Vagina (tissue), 2 donors: ENCODE results near the gene TTC28. TPM values are rescaled to one million over a fixed set of nuclear protein-coding genes. Genes with fewer than 3 reads are reported as not detected.

Experiments used
- DNase-seq, 2 donors: peaks; one replicate each; pipeline ENCODE4 v3.0.0-alpha.2; 2017; ENCODE audit errors: extremely low spot score in 2 of 2
- H3K27ac ChIP-seq: fragments of 200-600 bp; sonication (generic); one replicate; pipeline ENCODE4 v1.5.1; 2019
- H3K27me3 ChIP-seq: fragments of 200-600 bp; sonication (generic); one replicate; pipeline ENCODE4 v1.5.1; 2019
- H3K36me3 ChIP-seq, 2 donors: fragments of 200-600 bp; sonication (generic); one replicate each; pipeline ENCODE4 v1.5.1; 2017 to 2019
- H3K4me1 ChIP-seq: fragments of 200-600 bp; sonication (generic); one replicate; pipeline ENCODE4 v1.5.1; 2019
- H3K4me3 ChIP-seq, 2 donors: fragments of 200-600 bp; sonication (generic); 1 replicate in 1 of 2; 2 replicates in 1 of 2; pipeline ENCODE4 v1.5.1; 2016 to 2019
- H3K9me3 ChIP-seq: fragments of 200-600 bp; sonication (generic); one replicate; pipeline ENCODE4 v1.5.1; 2019
- POLR2A ChIP-seq, 2 donors: fragments of 450-650 bp; IDR thresholded peaks; one replicate each; pipeline ENCODE4 v1.6.1; 2017; ENCODE audit warnings: antibody characterized with exemption in 2 of 2, mild to moderate bottlenecking in 2 of 2, moderate library complexity in 2 of 2
- POLR2AphosphoS5 ChIP-seq, 2 donors: sonication (generic); formaldehyde crosslinking; IDR thresholded peaks; one replicate each; pipeline ENCODE4 v1.9.0; 2017; ENCODE audit warnings: antibody characterized with exemption in 2 of 2, mild to moderate bottlenecking in 2 of 2, low read depth in 1 of 2; ENCODE audit not compliant: insufficient read depth in 1 of 2
- intact Hi-C: fragments of 100-400 bp; cut with DNase I; formaldehyde crosslinking; loops from one replicate; pipeline ENCODE4 v1.15.1; 2023
- total RNA-seq: library from RNA; depleted of rRNA; stranded (reverse); fragments of >200 nt; gene quantifications from one replicate; pipeline ENCODE4 v1.2.3, GENCODE V29; 2016
- TF ChIP-seq, protein P1 (sequence below), 3 experiments: fragments of 450-650 bp in 2 of 3; fragments of 200-600 bp in 1 of 3; sonication (generic) in 1 of 3; IDR thresholded peaks; one replicate each; pipeline ENCODE4 v1.5.1; 2017 to 2019; ENCODE audit warnings: antibody characterized with exemption in 3 of 3, mild to moderate bottlenecking in 2 of 3, moderate library complexity in 2 of 3

The TTC28 gene
- total RNA-seq, 1 donor from 2014 or later, result 41.7 TPM

DNA sequence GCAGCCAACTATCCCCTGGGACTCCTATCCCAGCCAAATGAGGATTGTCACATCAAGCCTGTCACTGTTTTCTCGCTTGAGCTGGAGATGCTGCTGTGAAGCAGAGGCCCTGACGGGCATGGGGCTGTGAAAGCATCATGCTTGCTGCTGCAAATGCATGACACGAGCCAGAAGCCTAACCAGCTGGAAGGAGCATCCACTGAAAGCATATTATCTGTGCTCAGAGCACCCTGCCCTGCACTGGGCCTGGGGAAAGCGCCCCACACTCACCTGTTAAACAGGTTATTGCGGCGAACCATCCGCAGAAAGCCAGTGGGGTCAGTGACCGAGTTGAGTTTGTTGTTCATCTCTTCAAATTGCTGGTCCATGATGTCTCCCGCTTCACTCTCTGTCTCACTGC is 649.7 kb downstream of the TTC28 start:
- H3K27ac ChIP-seq, result no peak overlapping the region

DNA sequence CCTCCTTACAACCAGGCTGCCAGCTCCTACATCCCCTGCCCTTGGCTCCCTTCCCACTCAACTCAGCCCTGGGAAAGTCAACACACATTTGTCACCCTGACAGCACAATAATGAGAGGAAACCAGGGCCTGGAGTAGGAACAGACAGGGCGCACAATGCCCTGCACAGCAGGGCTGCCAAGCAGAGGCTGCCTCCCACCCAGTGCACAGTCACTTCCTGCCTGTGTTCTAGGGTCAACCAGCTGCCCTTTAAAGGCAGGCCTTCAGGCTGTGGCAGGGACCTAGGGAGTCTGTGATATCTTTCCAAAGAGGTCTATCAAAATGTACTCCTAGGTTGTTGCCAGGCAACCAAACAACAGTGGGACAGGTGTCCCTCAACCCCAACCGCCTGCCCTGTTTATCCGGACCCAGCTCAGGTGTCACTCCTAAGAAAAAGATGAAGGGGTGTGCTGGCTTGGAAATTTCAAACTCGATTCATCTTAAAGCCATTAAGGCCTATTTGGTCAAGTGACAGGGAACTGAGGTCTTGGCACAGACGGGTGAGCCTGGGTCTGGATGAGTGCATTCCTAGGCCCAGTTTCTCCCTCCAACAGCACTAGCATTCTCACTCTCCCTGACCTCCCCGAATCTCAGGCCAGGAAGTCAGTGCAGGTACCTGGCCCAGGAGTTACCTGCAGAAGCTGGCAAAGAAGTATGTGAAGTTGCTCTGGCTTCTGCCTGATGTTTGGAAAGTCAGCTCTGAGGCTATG is 650.3 kb downstream of the TTC28 start:
- Histone ChIP-seq H3K9me3 (no peaks in the 10 kb centered on the region), H3K4me3 (no peak overlapping the region), H3K4me1 (peaks cover 31% of the 10 kb centered on the region), H3K36me3 (peaks cover 0 to 3% of the 10 kb centered on the region in 2 donors), H3K27ac (no peak overlapping the region), H3K27me3 (no peaks in the 10 kb centered on the region)
- TF ChIP-seq POLR2A (IDR thresholded peaks at IDR 0.05) (no peak), POLR2AphosphoS5 (IDR thresholded peaks at IDR 0.05; ENCODE audit: insufficient read depth in 1 of 2, low read depth in 1 of 2) (peak; percentile 54 to 68)
- TF ChIP-seq, protein P1, sequence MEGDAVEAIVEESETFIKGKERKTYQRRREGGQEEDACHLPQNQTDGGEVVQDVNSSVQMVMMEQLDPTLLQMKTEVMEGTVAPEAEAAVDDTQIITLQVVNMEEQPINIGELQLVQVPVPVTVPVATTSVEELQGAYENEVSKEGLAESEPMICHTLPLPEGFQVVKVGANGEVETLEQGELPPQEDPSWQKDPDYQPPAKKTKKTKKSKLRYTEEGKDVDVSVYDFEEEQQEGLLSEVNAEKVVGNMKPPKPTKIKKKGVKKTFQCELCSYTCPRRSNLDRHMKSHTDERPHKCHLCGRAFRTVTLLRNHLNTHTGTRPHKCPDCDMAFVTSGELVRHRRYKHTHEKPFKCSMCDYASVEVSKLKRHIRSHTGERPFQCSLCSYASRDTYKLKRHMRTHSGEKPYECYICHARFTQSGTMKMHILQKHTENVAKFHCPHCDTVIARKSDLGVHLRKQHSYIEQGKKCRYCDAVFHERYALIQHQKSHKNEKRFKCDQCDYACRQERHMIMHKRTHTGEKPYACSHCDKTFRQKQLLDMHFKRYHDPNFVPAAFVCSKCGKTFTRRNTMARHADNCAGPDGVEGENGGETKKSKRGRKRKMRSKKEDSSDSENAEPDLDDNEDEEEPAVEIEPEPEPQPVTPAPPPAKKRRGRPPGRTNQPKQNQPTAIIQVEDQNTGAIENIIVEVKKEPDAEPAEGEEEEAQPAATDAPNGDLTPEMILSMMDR (IDR thresholded peaks at IDR 0.05), result no peak
- no peak for DNase-seq
- intact Hi-C loops, result loop anchor here (10.0 kb wide), 1 partner anchor 565 kb away; no protein-coding TSS in a partner anchor

More for the DNA sequence above, 649.7 kb downstream of the TTC28 start:
- Histone ChIP-seq H3K4me3 (no peak overlapping the region), H3K9me3 (no peaks in the 10 kb centered on the region), H3K36me3 (peaks cover 0 to 3% of the 10 kb centered on the region in 2 donors), H3K27me3 (no peaks in the 10 kb centered on the region), H3K4me1 (peaks cover 37% of the 10 kb centered on the region)
- TF ChIP-seq POLR2AphosphoS5 (IDR thresholded peaks at IDR 0.05; ENCODE audit: insufficient read depth in 1 of 2, low read depth in 1 of 2) (no peak), POLR2A (IDR thresholded peaks at IDR 0.05) (no peak)
- TF ChIP-seq, protein P1 (IDR thresholded peaks at IDR 0.05), result no peak
- intact Hi-C loops, result loop anchor here (10.0 kb wide), 1 partner anchor 565 kb away; no protein-coding TSS in a partner anchor
- no peak for DNase-seq

DNA sequence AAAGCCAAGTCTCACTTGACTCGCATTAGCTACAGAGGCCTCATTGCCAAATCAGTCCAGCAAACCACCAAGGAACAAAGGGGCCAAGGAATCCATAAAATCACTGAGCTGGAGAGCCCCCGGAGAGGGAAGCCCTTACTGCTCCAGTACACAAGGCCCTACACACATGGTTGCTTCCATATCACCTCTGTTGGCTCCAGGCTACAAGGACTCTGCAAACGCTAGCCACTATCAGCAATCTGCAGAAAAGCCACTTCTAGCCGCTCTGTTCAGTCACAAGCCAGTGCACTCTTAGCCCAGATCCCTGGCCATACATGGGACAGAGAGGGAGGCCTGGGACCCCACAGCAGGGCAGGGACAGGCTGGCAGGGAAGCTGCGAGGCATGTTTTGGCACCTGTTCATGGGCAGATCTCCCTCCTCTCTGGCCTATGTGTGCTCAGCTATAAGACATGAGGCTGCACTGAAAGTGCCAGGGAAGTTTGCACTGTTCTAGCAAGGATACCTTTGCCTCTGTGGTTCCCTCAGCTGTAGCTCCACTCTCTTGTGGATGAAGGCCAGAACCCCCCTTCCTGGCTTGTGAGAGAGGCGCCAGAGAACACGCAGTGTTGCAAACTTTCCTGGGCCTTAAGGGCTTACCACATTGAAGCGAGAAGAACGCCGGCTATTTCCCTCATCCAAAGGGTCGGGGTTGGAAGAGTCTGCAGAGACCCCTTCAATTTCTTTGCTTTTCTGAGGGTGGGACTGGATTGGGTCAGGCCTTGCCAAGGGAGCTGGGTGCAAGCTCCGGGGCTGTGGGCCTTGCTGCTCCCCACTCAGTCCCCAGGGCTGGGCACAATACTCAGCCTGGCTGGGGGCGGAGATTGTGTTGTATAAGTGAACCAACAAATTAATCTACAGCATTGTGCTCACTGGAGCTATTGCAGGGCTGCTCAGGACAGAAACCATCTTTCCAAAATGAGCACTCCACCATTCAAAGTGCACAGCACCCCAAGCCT is 651.9 kb downstream of the TTC28 start:
- Histone ChIP-seq H3K27ac (no peak overlapping the region), H3K4me1 (peaks cover 20% of the 10 kb centered on the region), H3K27me3 (no peaks in the 10 kb centered on the region), H3K4me3 (no peak overlapping the region), H3K9me3 (no peaks in the 10 kb centered on the region), H3K36me3 (peaks cover 0 to 3% of the 10 kb centered on the region in 2 donors)
- intact Hi-C loops, result loop anchor here (10.0 kb wide), 1 partner anchor 567 kb away; no protein-coding TSS in a partner anchor
- TF ChIP-seq, protein P1 (IDR thresholded peaks at IDR 0.05), result no peak
- no peak for TF ChIP-seq POLR2AphosphoS5 (IDR thresholded peaks at IDR 0.05; ENCODE audit: insufficient read depth in 1 of 2, low read depth in 1 of 2)
- TF ChIP-seq POLR2A (IDR thresholded peaks at IDR 0.05), result no peak
- no peak for DNase-seq

DNA sequence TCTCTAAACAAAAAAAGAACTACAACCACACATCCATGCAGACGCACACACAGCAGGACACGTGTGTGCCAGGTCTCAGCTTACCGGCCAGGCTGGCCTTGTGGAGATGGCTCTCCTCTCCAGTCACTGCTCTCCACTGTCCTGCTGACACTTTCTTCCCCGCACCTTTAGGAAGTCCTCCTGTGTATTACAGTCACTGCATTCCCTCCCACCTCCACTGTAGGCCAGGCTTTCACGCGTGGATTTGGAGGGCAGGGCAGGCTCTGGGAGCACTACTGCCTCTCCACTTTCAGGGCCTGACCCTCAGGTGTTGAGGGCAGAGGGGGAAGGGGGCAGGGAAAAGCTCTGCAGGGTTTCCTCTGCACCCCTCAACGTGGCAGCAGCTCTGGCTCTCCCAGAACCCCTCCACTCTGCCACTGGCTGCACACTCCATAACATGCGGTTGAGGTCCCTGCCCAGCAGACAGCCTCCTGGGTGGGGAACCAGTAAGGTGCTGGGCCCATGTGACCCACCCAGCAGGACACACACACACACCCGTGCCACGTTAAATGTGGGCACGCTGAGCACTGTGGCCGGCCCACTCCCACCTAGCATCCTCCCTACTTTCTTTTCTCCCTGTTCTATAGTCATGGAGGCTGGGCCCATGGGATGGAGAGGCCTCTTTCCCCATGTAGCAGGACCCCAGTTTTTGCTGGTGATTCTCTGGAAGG is 653.6 kb downstream of the TTC28 start:
- Histone ChIP-seq H3K27me3 (no peaks in the 10 kb centered on the region), H3K9me3 (no peaks in the 10 kb centered on the region), H3K4me1 (peaks cover 24% of the 10 kb centered on the region), H3K36me3 (peaks cover 0 to 3% of the 10 kb centered on the region in 2 donors), H3K27ac (no peak overlapping the region), H3K4me3 (no peak overlapping the region)
- TF ChIP-seq POLR2A (IDR thresholded peaks at IDR 0.05) (no peak), POLR2AphosphoS5 (IDR thresholded peaks at IDR 0.05; ENCODE audit: insufficient read depth in 1 of 2, low read depth in 1 of 2) (no peak)
- TF ChIP-seq, protein P1 (IDR thresholded peaks at IDR 0.05), result no peak
- no peak for DNase-seq
- intact Hi-C loops, result loop anchor here (10.0 kb wide), 1 partner anchor 569 kb away; no protein-coding TSS in a partner anchor
